GM12892 (cell line): ENCODE data around the gene FBXL17.

ENCODE experiments used
- POLR2A ChIP-seq: IDR thresholded peaks from 2 replicates; pipeline ENCODE4 v1.6.1; 2011; ENCODE audit warnings: low read depth, low read length, control low read depth
- POLR2AphosphoS5 ChIP-seq: IDR thresholded peaks from 2 replicates; pipeline ENCODE4 v1.6.1; 2011; ENCODE audit warnings: low read depth, low read length, control low read depth
- TAF1 ChIP-seq: IDR thresholded peaks from 2 replicates; pipeline ENCODE4 v1.6.1; 2011; ENCODE audit warnings: low read depth, mild to moderate bottlenecking, control low read depth, low read length, borderline replicate concordance

DNA sequence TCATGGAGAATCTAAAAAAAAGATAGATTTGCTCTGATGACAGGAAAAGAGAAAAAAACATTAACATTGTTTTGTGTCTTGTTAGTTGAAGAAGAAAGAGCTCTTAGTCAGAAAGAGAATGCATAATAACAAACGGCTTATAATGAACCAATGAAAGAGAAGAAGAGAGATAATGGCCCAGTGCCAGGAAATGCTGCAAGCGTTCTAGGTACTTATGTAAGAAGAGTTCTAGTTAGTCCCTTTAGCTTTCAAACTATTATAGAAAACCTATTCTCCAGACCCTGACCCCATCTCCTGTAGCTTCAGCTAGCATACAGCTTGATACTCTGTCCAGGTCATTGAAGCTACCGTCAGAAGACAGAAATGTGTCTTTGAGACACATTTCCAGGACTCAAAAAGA lies 70.2 kb downstream of the FBXL17 start:
- TF ChIP-seq POLR2AphosphoS5 (no peak), POLR2A (no peak), TAF1 (no peak)
